Activated CD8-positive, alpha-beta memory T cell treated with anti-CD3 and anti-CD28 coated beads for 4 hours (primary cell): Measurements from ENCODE around the gene CARD9.
A peak's percentile ranks its signal among the peaks of the same experiment; 100 is the strongest.

Experiments used
- DNase-seq, 2 donors: peaks; one replicate each; pipeline ENCODE4 v3.0.0-alpha.2; 2020; ENCODE audit warnings: low read depth in 2 of 2

The CARD9 gene

GRCh38 chr9:136347472-136348256 lies 25.8 kb downstream of the CARD9 start:
- DNase-seq = no peak

- no peak for DNase-seq
Measured at GRCh38 chr9:136346927-136347465, 26.5 kb downstream of the CARD9 start.

- no peak for DNase-seq
Measured at GRCh38 chr9:136346157-136346481, 27.4 kb downstream of the CARD9 start.

- DNase-seq = no peak
Measured at GRCh38 chr9:136345281-136346156, 27.9 kb downstream of the CARD9 start.

GRCh38 chr9:136344544-136345280 lies 28.8 kb downstream of the CARD9 start:
- DNase-seq = no peak

GRCh38 chr9:136343884-136344269 lies 29.6 kb downstream of the CARD9 start:
- no peak for DNase-seq

GRCh38 chr9:136343121-136343883 lies 30.2 kb downstream of the CARD9 start:
- DNase-seq = no peak

GRCh38 chr9:136342181-136343120 lies 31.0 kb downstream of the CARD9 start:
- peak; percentile 33 to 45 for DNase-seq

GRCh38 chr9:136341769-136342168 lies 31.7 kb downstream of the CARD9 start:
- DNase-seq = no peak

- no peak for DNase-seq
Measured at GRCh38 chr9:136341042-136341655, 32.3 kb downstream of the CARD9 start.

- DNase-seq = no peak
Measured at GRCh38 chr9:136340356-136341041, 33.0 kb downstream of the CARD9 start.

GRCh38 chr9:136339958-136340310 lies 33.5 kb downstream of the CARD9 start:
- DNase-seq = no peak

- no peak for DNase-seq
Measured at GRCh38 chr9:136339173-136339957, 34.1 kb downstream of the CARD9 start.

- DNase-seq = no peak
Measured at GRCh38 chr9:136338511-136338910, 35.0 kb downstream of the CARD9 start.

GRCh38 chr9:136337416-136338395 lies 35.8 kb downstream of the CARD9 start:
- DNase-seq = no peak

GRCh38 chr9:136336881-136337280 lies 36.6 kb downstream of the CARD9 start:
- DNase-seq = no peak

GRCh38 chr9:136336156-136336870 lies 37.2 kb downstream of the CARD9 start:
- DNase-seq = no peak
